ENCODE results near the gene PIP5K1B.

PIP5K1B gene

DNA sequence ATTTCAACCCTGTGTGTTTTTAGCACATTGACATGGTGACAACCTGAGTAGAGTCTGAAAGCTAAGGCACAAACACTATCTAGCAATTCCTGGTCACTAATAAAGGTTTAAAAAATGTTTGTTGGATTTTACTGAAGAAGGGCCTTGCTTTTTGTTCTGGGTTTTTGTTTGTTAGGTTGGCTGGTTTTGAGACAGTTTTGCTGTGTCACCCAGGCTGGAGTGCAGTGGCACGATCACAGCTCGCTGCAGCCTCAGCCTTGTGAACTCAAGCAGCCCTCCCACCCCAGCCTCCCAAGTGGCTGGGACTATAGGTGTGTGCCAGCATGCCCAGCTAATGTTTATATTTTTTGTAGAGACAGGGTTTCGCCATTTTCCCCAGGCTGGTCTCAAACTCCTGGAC lies 269.9 kb downstream of the PIP5K1B start:
- no peak for DNase-seq (ENCODE audit: extremely low read depth, low read depth)
- no peak for TF ChIP-seq CTCF (IDR thresholded peaks at IDR 0.05; ENCODE audit: low read depth, low read length, missing control alignments)
- H3K4me3 ChIP-seq (replicated peaks; ENCODE audit: low read depth, low read length) = no peak overlapping the region

- no peak for TF ChIP-seq CTCF (IDR thresholded peaks at IDR 0.05; ENCODE audit: low read depth, low read length, missing control alignments)
- DNase-seq (ENCODE audit: extremely low read depth, low read depth) = no peak
- H3K4me3 ChIP-seq (replicated peaks; ENCODE audit: low read depth, low read length) = no peak overlapping the region
Observed at GRCh38 chr9:68975365-68976043, 270.5 kb downstream of the PIP5K1B start.

- no peak overlapping the region for H3K4me3 ChIP-seq (replicated peaks; ENCODE audit: low read depth, low read length)
- no peak for TF ChIP-seq CTCF (IDR thresholded peaks at IDR 0.05; ENCODE audit: low read depth, low read length, missing control alignments)
- DNase-seq (ENCODE audit: extremely low read depth, low read depth) = no peak
Observed at GRCh38 chr9:68978066-68978465, 273.0 kb downstream of the PIP5K1B start.

- no peak for TF ChIP-seq CTCF (IDR thresholded peaks at IDR 0.05; ENCODE audit: low read depth, low read length, missing control alignments)
- DNase-seq (ENCODE audit: extremely low read depth, low read depth) = no peak
- no peak overlapping the region for H3K4me3 ChIP-seq (replicated peaks; ENCODE audit: low read depth, low read length)
Observed at GRCh38 chr9:68978501-68978900, 273.5 kb downstream of the PIP5K1B start.

- DNase-seq (ENCODE audit: extremely low read depth, low read depth) = no peak
- no peak for TF ChIP-seq CTCF (IDR thresholded peaks at IDR 0.05; ENCODE audit: low read depth, low read length, missing control alignments)
- H3K4me3 ChIP-seq (replicated peaks; ENCODE audit: low read depth, low read length) = no peak overlapping the region
Observed at GRCh38 chr9:68979538-68980314, 274.7 kb downstream of the PIP5K1B start.

GRCh38 chr9:68980341-68980914 lies 275.4 kb downstream of the PIP5K1B start:
- DNase-seq (ENCODE audit: extremely low read depth, low read depth) = no peak
- H3K4me3 ChIP-seq (replicated peaks; ENCODE audit: low read depth, low read length) = no peak overlapping the region
- no peak for TF ChIP-seq CTCF (IDR thresholded peaks at IDR 0.05; ENCODE audit: low read depth, low read length, missing control alignments)

Measured in HFF-Myc (cell line).